ENCODE measurements around the gene VWA5A. TPM values are rescaled to one million over a fixed set of nuclear protein-coding genes. Genes with fewer than 3 reads are reported as not detected.

Gene VWA5A
- total RNA-seq: 21.0 and 23.5 TPM in 2 replicates

DNA sequence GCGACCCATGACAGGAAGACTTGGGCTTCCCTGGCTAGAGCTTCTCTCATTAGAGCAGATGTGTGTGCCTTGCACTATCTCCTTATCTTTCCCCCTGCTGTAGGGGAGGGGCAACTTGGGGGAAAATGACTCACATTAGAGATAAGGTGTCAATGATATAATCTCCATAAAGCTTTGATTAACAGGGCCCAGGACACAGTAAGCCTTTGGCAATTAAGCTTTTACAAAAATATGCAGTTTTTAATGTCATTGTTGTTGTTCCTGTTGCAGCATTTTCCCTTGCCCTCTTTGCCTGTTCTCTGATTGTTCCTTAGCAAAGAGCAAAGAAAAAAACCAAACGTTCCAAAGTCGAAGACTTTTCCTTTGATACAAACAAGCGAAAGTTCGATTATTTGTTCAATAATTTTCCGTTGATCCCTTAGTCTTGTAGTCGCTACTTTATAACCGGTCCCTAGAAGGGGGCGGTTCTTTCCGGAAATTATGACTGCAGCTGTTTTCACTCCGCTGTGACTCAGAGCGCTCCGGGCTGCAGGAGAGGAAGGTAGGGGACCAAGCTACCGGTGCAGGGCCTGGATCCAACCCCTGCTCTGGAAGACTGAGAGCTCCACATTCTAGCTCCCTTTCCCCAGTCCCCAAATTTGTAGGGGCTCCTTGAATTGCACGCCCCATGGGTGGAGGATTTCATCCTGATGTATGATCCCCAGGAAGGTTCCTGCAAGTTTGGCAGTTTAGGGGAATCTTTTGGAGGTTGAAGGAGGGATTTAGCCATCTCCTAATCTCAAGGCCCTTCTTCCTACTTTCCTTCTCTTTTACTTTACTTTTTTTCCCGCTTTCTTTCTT is at the start of gene VWA5A:
TSS of gene VWA5A (plus strand) at position 509 of the 840 bp plus-strand sequence. CDS start 2,062 bp downstream, outside the sequence.

DNA sequence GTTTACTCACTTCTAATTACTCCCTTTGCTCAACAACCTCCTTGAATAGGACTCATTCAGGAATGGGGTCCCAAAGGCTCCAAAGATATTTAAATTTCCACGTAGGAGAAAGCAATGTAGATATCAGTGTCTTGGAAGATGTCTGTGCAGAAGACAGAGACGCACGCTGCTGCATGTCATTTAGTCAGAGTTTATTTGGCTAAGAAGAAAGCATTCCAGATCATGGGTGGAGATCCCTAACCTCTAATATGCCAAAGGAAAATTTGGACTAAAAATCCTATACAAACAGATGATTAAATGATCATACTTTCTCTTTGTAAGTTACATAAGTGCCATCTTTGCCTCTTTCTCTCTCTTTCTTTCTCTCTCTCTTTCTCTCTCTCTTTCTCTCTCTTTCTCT is 67.8 kb downstream of the VWA5A start, which contains the start of gene OR10D3:
TSS of gene OR10D3 (plus strand) at position 278 of the 400 bp plus-strand sequence. CDS start 1,925 bp downstream, outside the sequence.

Other genes with a start within 250 kb of the VWA5A start
- gene TMEM225, start 229.8 kb upstream of the VWA5A start, total RNA-seq: not detected in 2 replicates
- gene OR8D4, start 213.3 kb upstream of the VWA5A start, total RNA-seq: not detected in 2 replicates
- gene OR4D5, start 175.8 kb upstream of the VWA5A start, total RNA-seq: not detected in 2 replicates
- not detected in 2 replicates for gene OR6T1, start 171.6 kb upstream of the VWA5A start, total RNA-seq
- not detected in 2 replicates for gene OR10S1, start 137.7 kb upstream of the VWA5A start, total RNA-seq
- not detected in 2 replicates for gene OR10G6, start 120.3 kb upstream of the VWA5A start, total RNA-seq
- gene OR10G4, start 102.5 kb upstream of the VWA5A start, total RNA-seq: not detected in 2 replicates
- not detected in 2 replicates for gene OR10G9, start 92.4 kb upstream of the VWA5A start, total RNA-seq
- not detected in 2 replicates for gene OR10G8, start 88.7 kb upstream of the VWA5A start, total RNA-seq
- not detected in 2 replicates for gene OR10G7, start 74.1 kb upstream of the VWA5A start, total RNA-seq
- gene OR10D3, start 67.9 kb downstream of the VWA5A start, total RNA-seq: not detected in 2 replicates
- not detected in 2 replicates for gene OR8G1, start 125.6 kb downstream of the VWA5A start, total RNA-seq
- gene OR8G5, start 140.9 kb downstream of the VWA5A start, total RNA-seq: not detected in 2 replicates
- not detected in 2 replicates for gene OR8D1, start 198.5 kb downstream of the VWA5A start, total RNA-seq
- gene OR8D2, start 204.7 kb downstream of the VWA5A start, total RNA-seq: not detected in 2 replicates

Data from bronchus fibroblast of lung (primary cell).